Fibroblast of villous mesenchyme (primary cell): ENCODE measurements around the gene CACNA1H. TPM values are rescaled to one million over a fixed set of nuclear protein-coding genes. Genes with fewer than 3 reads are reported as not detected.

Source experiments
- DNase-seq: peaks from one replicate; pipeline ENCODE4 v3.0.0-alpha.2; 2010; ENCODE audit warnings: low read depth
- H3K4me3 ChIP-seq: 2 replicates; pipeline ENCODE4 v1.5.1; 2011; ENCODE audit warnings: low read depth, mild to moderate bottlenecking, low read length
- CTCF ChIP-seq: IDR thresholded peaks from 2 replicates; pipeline ENCODE4 v1.5.1; 2012; ENCODE audit warnings: low read depth, mild to moderate bottlenecking, low read length; ENCODE audit not compliant: insufficient read depth
- total RNA-seq: library from RNA; depleted of rRNA; stranded (reverse); fragments of >200 nt; gene quantifications from 2 replicates; pipeline ENCODE4 v1.2.3, GENCODE V29; 2012

CACNA1H gene
- total RNA-seq, 1 donor: 11.7 TPM

GRCh38 chr16:1193143-1193824, 40.4 kb downstream of the CACNA1H start:
- no peak for DNase-seq
- TF ChIP-seq CTCF: no peak
- H3K4me3 ChIP-seq: no peak overlapping the region

- H3K4me3 ChIP-seq: no peak overlapping the region
- no peak for DNase-seq
- no peak for TF ChIP-seq CTCF
These were observed 41.1 kb downstream of the CACNA1H start for GRCh38 chr16:1193825-1194581.

GRCh38 chr16:1194665-1195392, 41.9 kb downstream of the CACNA1H start:
- peak; percentile 69 for TF ChIP-seq CTCF
- H3K4me3 ChIP-seq: no peak overlapping the region
- no peak for DNase-seq

GRCh38 chr16:1195393-1195666, 42.4 kb downstream of the CACNA1H start:
- TF ChIP-seq CTCF: no peak
- H3K4me3 ChIP-seq: no peak overlapping the region
- DNase-seq: no peak

GRCh38 chr16:1196494-1196893, 43.6 kb downstream of the CACNA1H start:
- TF ChIP-seq CTCF: no peak
- H3K4me3 ChIP-seq: no peak overlapping the region
- DNase-seq: no peak

- DNase-seq: no peak
- no peak overlapping the region for H3K4me3 ChIP-seq
- no peak for TF ChIP-seq CTCF
These were observed 44.4 kb downstream of the CACNA1H start for GRCh38 chr16:1197237-1197866.
